HS-27A (cell line): ENCODE results near the gene FRMPD4.

Experiments
- DNase-seq: peaks from one replicate; pipeline ENCODE4 v3.0.0-alpha.2; 2012; ENCODE audit warnings: low read depth, missing footprints

The FRMPD4 gene

DNA sequence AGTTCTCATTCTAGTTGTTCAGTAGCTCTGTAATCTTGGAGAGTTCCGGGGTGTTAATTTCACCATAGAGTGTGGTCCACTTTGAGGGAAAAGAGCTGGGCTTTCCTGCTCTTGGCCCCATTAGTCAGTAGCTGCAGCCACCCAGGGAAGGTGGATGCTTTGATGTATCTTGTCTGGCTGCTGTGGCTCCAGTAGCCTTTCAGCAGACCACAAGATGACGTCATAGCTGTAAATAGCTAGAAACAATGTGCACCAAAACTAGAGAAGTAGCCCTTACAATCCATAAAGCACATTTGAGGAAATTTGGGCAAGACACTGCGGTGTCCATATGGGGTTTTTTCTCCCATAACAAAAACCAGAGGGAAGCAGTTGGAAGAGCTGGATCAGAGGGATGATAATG is 620.0 kb downstream of the FRMPD4 start:
- no peak for DNase-seq

DNA sequence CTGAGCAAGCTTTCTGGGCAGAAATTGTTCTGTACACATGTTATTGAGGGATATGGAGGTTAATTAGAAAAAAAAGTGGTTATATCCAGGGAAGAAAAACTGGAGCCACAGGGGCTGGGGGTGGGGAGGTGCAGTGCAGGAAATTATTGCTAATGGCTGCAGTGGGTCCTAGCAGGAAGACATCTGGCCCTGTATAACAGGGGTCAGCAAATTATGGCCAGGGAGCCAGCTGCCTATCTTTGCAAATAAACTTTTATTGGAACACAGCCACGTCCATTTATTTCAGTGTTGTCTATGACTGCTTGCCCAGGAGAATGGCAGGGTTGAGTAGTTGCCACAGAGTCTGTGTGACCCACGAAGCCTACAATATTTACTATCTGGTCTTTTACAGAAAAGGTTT is 629.6 kb downstream of the FRMPD4 start:
- no peak for DNase-seq

GRCh38 chrX:12768491-12768890 is 630.2 kb downstream of the FRMPD4 start:
- no peak for DNase-seq

GRCh38 chrX:12770440-12770839 is 632.2 kb downstream of the FRMPD4 start:
- no peak for DNase-seq

GRCh38 chrX:12771445-12772069 is 633.3 kb downstream of the FRMPD4 start:
- no peak for DNase-seq
